IgD-negative memory B cell (primary cell): Measurements from ENCODE around the gene LHX2. TPM values are rescaled to one million over a fixed set of nuclear protein-coding genes. Genes with fewer than 3 reads are reported as not detected.
"Not testable (repeated sequence)": the region's sequence is repeated elsewhere in the genome, so short reads cannot be mapped to it uniquely, and the experiment has no call there.

Experiments used
- H3K27ac Mint-ChIP-seq, 3 donors: one replicate each; pipeline ENCODE4 v1.8.0; 2020 to 2022; ENCODE audit warnings: mild to moderate bottlenecking in 3 of 3, mixed read lengths in 3 of 3, moderate library complexity in 1 of 3
- H3K27me3 Mint-ChIP-seq: one replicate; pipeline ENCODE4 v1.8.0; 2021; ENCODE audit warnings: mixed read lengths
- H3K36me3 Mint-ChIP-seq: one replicate; pipeline ENCODE4 v1.8.0; 2020; ENCODE audit warnings: mild to moderate bottlenecking, mixed read lengths
- H3K4me1 Mint-ChIP-seq, 3 donors: one replicate each; pipeline ENCODE4 v1.8.0; 2020 to 2022; ENCODE audit warnings: mixed read lengths in 3 of 3, mild to moderate bottlenecking in 1 of 3
- H3K4me3 Mint-ChIP-seq, 4 donors: one replicate each; pipeline ENCODE4 v1.8.0; 2020 to 2022; ENCODE audit warnings: mild to moderate bottlenecking in 4 of 4, mixed read lengths in 4 of 4, moderate library complexity in 3 of 4
- H3K9me3 Mint-ChIP-seq, 3 donors: one replicate each; pipeline ENCODE4 v1.8.0; 2020 to 2021; ENCODE audit warnings: mixed read lengths in 3 of 3, mild to moderate bottlenecking in 1 of 3
- polyA plus RNA-seq: library from polyadenylated mRNA; unstranded; fragments of 300-500 nt; fragmentation: Illumina TruSeq; gene quantifications from one replicate; pipeline ENCODE4 v1.2.3, GENCODE V29; 2021

LHX2 gene
- polyA plus RNA-seq, 1 donor from 2014 or later: not detected

DNA sequence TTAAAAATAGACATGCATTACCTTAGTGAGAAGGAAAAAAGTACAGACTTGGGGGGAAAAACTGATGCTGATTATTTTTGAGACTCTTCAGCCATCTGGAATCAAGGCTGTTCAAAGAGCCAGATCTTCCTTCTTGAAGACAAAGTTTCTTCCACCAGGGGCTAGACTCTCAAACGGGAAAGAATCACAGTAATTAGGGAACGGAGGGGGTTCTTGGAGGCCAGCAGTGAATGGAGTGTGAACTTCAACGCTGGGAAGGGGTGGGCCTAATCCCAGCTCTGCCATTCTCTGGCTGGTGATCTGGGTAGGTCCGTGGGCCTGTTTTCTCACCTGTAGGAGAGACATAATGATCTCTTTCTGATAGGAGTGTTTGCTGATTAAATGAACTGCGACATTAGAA is 21.1 kb upstream of the LHX2 start:
- H3K4me1 Mint-ChIP-seq: no peaks in the 10 kb centered on the region
- H3K36me3 Mint-ChIP-seq: peaks cover 2% of the 10 kb centered on the region
- no peak overlapping the region for H3K4me3 Mint-ChIP-seq
- peaks cover 20% of the 10 kb centered on the region for H3K27me3 Mint-ChIP-seq
- H3K9me3 Mint-ChIP-seq: no peaks in the 10 kb centered on the region
- H3K27ac Mint-ChIP-seq: no peak overlapping the region

DNA sequence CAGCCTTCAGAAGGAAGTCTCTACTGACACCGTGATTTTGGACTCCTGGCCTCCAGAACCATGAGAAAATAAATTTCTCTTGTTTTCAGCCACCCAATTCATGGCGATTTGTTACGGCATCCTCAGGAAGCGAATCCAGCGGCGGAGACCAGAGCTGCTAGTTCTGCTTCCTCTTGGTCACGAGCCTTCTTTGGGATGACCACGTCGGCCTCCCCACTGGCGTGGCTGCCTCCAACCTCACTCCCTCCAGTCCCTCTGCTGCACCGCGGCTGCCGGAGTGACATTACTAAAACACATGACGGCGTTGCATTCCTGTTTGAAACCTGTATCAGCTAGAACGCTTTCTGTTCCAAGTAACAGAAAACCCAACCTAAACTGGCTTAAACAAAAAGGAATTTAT is 18.9 kb upstream of the LHX2 start:
- peaks cover 39% of the 10 kb centered on the region for H3K27me3 Mint-ChIP-seq
- H3K36me3 Mint-ChIP-seq, H3K4me3 Mint-ChIP-seq: not testable (repeated sequence)

DNA sequence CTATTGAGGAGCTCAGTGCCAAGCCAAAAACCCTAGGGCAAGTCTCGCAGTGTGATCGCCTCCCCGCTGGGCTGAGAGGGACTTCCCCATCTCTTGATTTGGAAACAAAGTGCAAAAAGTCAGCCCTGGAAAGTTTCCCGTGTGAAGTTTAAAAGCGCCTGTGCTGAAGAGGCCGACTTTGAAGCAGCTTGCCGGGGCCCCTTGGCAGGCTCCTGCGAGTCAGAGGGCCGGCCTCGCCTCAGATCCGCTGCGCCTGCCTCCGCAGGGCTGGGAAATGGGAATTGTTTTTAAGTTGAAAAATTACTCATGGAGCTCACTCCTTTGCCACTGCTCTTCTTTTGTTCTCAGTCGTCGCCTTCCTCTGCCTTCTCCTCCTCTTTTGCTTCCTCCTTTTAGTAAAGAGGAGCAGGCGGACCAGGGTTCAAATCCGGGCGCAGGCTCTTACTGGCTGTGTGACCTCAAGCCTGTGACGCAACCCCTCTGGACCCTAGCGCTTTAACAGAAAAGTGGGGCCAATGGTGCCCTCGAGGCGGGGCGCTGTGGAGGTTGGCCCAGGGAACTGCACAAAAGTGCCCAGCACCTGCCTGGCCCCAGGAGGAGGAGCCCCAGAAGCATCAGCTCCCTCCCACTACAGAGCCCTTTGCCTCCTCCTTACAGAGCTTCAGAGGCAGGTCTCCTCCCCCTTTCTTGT is 14.7 kb upstream of the LHX2 start:
- peaks cover 65% of the 10 kb centered on the region for H3K27me3 Mint-ChIP-seq
- H3K9me3 Mint-ChIP-seq: no peaks in the 10 kb centered on the region
- peak overlapping the region in 3 of 4 donors; percentile 32 to 91 (median 81) for H3K4me3 Mint-ChIP-seq
- peaks cover 3% of the 10 kb centered on the region for H3K36me3 Mint-ChIP-seq
- H3K4me1 Mint-ChIP-seq: peaks cover 29 to 43% (median 34%) of the 10 kb centered on the region in 3 donors
- H3K27ac Mint-ChIP-seq: peak overlapping the region in 1 of 3 donors; percentile 10

More for the DNA sequence above, 18.9 kb upstream of the LHX2 start:
- peaks cover 12 to 18% (median 14%) of the 10 kb centered on the region in 3 donors for H3K4me1 Mint-ChIP-seq
- not testable (repeated sequence) for H3K27ac Mint-ChIP-seq, H3K9me3 Mint-ChIP-seq

DNA sequence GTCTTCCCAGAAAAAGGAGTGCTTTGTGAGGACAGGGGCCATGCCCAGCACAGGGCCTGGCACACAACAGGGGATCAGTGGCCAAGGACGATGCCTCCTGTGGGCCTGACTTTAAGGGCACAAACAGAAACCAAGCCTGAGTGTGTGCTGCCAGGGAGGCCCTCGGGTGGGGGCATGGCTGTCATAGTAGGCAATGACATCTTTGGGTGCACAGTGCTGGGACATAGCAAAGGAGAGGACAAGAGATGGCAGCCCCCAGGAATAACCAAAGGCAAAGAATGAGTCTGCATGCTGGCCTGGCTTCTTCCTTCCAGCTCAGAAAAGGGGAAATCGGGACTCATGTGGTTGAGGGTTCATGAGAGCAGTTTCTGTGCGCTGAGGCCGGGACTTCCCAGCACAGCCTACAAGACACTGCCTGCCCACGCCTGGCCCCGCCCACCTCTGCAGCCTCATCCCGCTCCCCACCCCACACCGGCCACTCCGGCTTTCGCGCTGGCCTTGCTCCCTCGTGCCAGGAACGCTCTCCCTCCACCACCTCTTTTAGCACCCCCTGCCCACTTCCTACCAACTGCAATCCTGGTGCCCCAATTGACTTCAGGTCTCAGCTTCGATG is 13.8 kb upstream of the LHX2 start:
- H3K36me3 Mint-ChIP-seq: peaks cover 3% of the 10 kb centered on the region
- H3K27me3 Mint-ChIP-seq: peaks cover 73% of the 10 kb centered on the region
- H3K4me3 Mint-ChIP-seq: peak overlapping the region; percentile 30 to 91 (median 72)
- H3K9me3 Mint-ChIP-seq: no peaks in the 10 kb centered on the region
- H3K4me1 Mint-ChIP-seq: peaks cover 30 to 43% (median 34%) of the 10 kb centered on the region in 3 donors
- peak overlapping the region in 1 of 3 donors; percentile 31 for H3K27ac Mint-ChIP-seq

- Mint-ChIP-seq H3K36me3 (peaks cover 3% of the 10 kb centered on the region), H3K4me3 (peak overlapping the region; percentile 70 to 91 (median 78)), H3K9me3 (no peaks in the 10 kb centered on the region), H3K27me3 (peaks cover 79% of the 10 kb centered on the region), H3K4me1 (peaks cover 30 to 43% (median 34%) of the 10 kb centered on the region in 3 donors), H3K27ac (peak overlapping the region in 2 of 3 donors; percentile 31 to 79)
Measured at GRCh38 chr9:123998278-123998925, 13.2 kb upstream of the LHX2 start.

GRCh38 chr9:123998970-123999621 is 12.5 kb upstream of the LHX2 start:
- peaks cover 83% of the 10 kb centered on the region for H3K27me3 Mint-ChIP-seq
- peaks cover 30 to 43% (median 36%) of the 10 kb centered on the region in 3 donors for H3K4me1 Mint-ChIP-seq
- peak overlapping the region in 2 of 3 donors; percentile 73 to 79 for H3K27ac Mint-ChIP-seq
- peak overlapping the region; percentile 70 to 93 (median 86) for H3K4me3 Mint-ChIP-seq
- H3K36me3 Mint-ChIP-seq: peaks cover 3% of the 10 kb centered on the region
- no peaks in the 10 kb centered on the region for H3K9me3 Mint-ChIP-seq

- Mint-ChIP-seq H3K27ac (peak overlapping the region in 1 of 3 donors; percentile 73), H3K9me3 (no peaks in the 10 kb centered on the region)
Measured at GRCh38 chr9:123999661-124000060, 11.9 kb upstream of the LHX2 start.

DNA sequence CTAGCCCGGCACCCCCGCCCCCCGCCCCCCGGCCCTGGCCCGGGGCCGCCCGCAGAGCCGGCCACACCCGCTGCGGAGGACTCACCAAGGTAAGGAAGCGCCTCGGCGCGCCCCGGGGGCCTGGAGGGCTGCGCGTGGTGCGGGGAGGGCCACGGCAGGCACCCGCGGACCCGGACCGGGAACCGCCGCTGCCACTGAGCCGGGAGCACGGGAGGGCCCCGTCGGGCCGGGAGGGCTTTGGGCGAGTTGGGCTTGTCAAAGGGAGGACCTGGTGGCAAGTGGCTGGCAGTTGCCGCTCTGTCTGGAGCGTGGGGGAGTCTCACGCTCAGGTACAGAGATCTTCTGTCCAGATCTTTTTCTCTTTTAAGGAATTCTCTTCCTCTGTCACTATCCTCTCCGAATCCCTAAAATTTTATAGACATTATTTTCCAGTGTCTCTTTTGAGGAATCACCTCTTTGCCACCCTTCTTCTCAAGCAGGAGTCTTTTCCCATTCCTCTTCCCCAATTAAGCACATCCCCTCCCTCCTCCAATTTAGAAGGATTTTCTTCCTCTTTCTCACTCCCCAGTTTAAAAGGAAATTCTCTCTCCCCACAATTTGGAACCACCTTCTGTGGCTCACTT is 11.3 kb upstream of the LHX2 start:
- Mint-ChIP-seq H3K36me3 (peaks cover 2% of the 10 kb centered on the region), H3K9me3 (no peaks in the 10 kb centered on the region), H3K27me3 (peaks cover 86% of the 10 kb centered on the region), H3K4me1 (peaks cover 30 to 43% (median 36%) of the 10 kb centered on the region in 3 donors), H3K4me3 (peak overlapping the region; percentile 67 to 88 (median 72)), H3K27ac (peak overlapping the region in 2 of 3 donors; percentile 12 to 38)

More at GRCh38 chr9:123999661-124000060, 11.9 kb upstream of the LHX2 start:
- Mint-ChIP-seq H3K36me3 (peaks cover 2% of the 10 kb centered on the region), H3K27me3 (peaks cover 86% of the 10 kb centered on the region), H3K4me1 (peaks cover 30 to 43% (median 36%) of the 10 kb centered on the region in 3 donors), H3K4me3 (no peak overlapping the region)

GRCh38 chr9:124000784-124001457 is 10.6 kb upstream of the LHX2 start:
- peaks cover 2% of the 10 kb centered on the region for H3K36me3 Mint-ChIP-seq
- peaks cover 86% of the 10 kb centered on the region for H3K27me3 Mint-ChIP-seq
- no peaks in the 10 kb centered on the region for H3K9me3 Mint-ChIP-seq
- peaks cover 30 to 42% (median 36%) of the 10 kb centered on the region in 3 donors for H3K4me1 Mint-ChIP-seq
- peak overlapping the region; percentile 67 to 88 (median 72) for H3K4me3 Mint-ChIP-seq
- peak overlapping the region in 2 of 3 donors; percentile 12 to 38 for H3K27ac Mint-ChIP-seq

GRCh38 chr9:124001458-124001799 is 10.1 kb upstream of the LHX2 start:
- H3K4me1 Mint-ChIP-seq: peaks cover 34 to 42% (median 34%) of the 10 kb centered on the region in 3 donors
- H3K27me3 Mint-ChIP-seq: peaks cover 87% of the 10 kb centered on the region
- H3K4me3 Mint-ChIP-seq: peak overlapping the region in 2 of 4 donors; percentile 9 to 67
- no peak overlapping the region for H3K27ac Mint-ChIP-seq
- H3K9me3 Mint-ChIP-seq: no peaks in the 10 kb centered on the region
- peaks cover 2% of the 10 kb centered on the region for H3K36me3 Mint-ChIP-seq

DNA sequence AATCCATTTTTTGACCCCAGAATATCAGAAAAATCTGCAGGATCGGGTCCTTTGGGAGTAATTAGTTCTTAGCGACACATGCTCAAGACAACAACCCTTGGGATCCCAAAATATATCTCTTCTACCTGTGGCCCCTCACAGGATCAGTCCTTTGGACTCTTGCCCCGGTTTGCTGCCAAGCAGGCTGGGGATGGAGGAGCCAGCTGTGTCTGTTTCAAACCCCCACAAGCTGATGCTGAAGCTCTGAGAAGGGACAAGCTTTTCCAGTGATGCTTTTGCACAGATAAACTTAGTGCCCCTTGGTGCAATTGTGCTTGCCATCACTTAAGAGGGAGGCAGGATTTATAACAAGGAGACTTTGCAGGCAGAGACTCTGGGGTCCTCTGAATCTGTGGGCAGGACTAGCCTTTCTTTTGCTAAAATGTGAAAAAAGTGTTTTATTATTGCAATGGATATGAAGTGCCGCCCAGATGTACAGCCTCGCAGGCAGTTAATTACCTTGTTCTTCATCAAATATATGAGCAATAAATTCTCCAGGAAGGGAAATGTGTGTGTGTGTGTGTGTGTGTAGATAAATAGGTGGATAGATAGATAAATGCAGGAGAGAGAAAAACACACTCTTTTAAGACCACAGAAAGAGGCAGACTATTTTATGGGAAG is 9.6 kb upstream of the LHX2 start:
- Mint-ChIP-seq H3K4me3 (peak overlapping the region in 1 of 4 donors; percentile 67), H3K36me3 (peaks cover 2% of the 10 kb centered on the region), H3K4me1 (peaks cover 32 to 43% (median 33%) of the 10 kb centered on the region in 3 donors), H3K27ac (peak overlapping the region in 1 of 3 donors; percentile 50), H3K27me3 (peaks cover 88% of the 10 kb centered on the region), H3K9me3 (no peaks in the 10 kb centered on the region)

GRCh38 chr9:124003636-124004349 is 7.8 kb upstream of the LHX2 start:
- Mint-ChIP-seq H3K9me3 (peaks cover 0 to 3% (median 0%) of the 10 kb centered on the region in 3 donors), H3K4me1 (peaks cover 21 to 31% (median 23%) of the 10 kb centered on the region in 3 donors), H3K27me3 (peaks cover 82% of the 10 kb centered on the region), H3K36me3 (peaks cover 2% of the 10 kb centered on the region), H3K4me3 (peak overlapping the region in 2 of 4 donors; percentile 42 to 57), H3K27ac (peak overlapping the region in 2 of 3 donors; percentile 34 to 65)

GRCh38 chr9:124004593-124004992 is 7.0 kb upstream of the LHX2 start:
- Mint-ChIP-seq H3K36me3 (peaks cover 2% of the 10 kb centered on the region), H3K27me3 (peaks cover 84% of the 10 kb centered on the region)

More at GRCh38 chr9:124004593-124004992, 7.0 kb upstream of the LHX2 start:
- peak overlapping the region in 2 of 3 donors; percentile 51 to 74 for H3K27ac Mint-ChIP-seq
- H3K4me3 Mint-ChIP-seq: peak overlapping the region in 1 of 4 donors; percentile 42
- peaks cover 0 to 3% (median 0%) of the 10 kb centered on the region in 3 donors for H3K9me3 Mint-ChIP-seq
- peaks cover 21 to 32% (median 21%) of the 10 kb centered on the region in 3 donors for H3K4me1 Mint-ChIP-seq
